Activated naive CD8-positive, alpha-beta T cell treated with anti-CD3 and anti-CD28 coated beads, Interleukin-2, amount 50 U/mL, for 24 hours (primary cell): ENCODE data around the gene QRICH1.
A peak's percentile ranks its signal among the peaks of the same experiment; 100 is the strongest.

ENCODE experiments used
- ATAC-seq: fragments of 150-1000 bp; cut with Tn5 transposase; one replicate; pipeline ENCODE4 v1.10.0; 2021
- DNase-seq: peaks from one replicate; pipeline ENCODE4 v3.0.0; 2021
- H3K27ac Mint-ChIP-seq: one replicate; pipeline ENCODE4 v1.8.0; 2021; ENCODE audit warnings: mild to moderate bottlenecking, mixed read lengths
- H3K27me3 Mint-ChIP-seq: one replicate; pipeline ENCODE4 v1.8.0; 2021; ENCODE audit warnings: mixed read lengths
- H3K36me3 Mint-ChIP-seq: one replicate; pipeline ENCODE4 v1.8.0; 2021; ENCODE audit warnings: low read depth, mixed read lengths
- H3K4me1 Mint-ChIP-seq: one replicate; pipeline ENCODE4 v1.8.0; 2021; ENCODE audit warnings: mixed read lengths
- H3K4me3 Mint-ChIP-seq: one replicate; pipeline ENCODE4 v1.8.0; 2021; ENCODE audit warnings: mild to moderate bottlenecking, moderate library complexity, mixed read lengths
- H3K9me3 Mint-ChIP-seq: one replicate; pipeline ENCODE4 v1.8.0; 2021; ENCODE audit warnings: mixed read lengths

The QRICH1 gene

DNA sequence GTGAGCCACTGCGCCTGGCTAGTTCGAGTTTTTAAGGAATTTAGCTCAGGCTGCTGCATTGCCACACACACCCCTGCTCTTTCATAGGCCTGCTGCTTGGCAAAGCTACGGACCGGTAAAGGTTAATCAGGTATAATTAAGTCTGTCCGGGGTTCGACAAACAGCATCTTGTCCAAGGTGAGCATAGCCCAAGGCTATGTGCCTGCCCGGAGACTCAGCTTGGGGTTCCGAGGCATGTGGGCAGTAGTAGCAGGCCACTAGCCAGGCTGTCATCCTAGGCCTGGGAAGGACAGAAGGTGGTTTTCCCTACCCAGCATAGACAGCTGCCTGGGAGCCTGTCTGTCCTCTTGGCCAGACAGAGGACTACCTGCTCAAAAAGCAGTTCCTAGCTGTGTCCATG is 97.2 kb downstream of the QRICH1 start:
- Mint-ChIP-seq H3K27ac (no peak overlapping the region), H3K27me3 (no peaks in the 10 kb centered on the region), H3K4me1 (peaks cover 15% of the 10 kb centered on the region), H3K36me3 (peaks cover 2% of the 10 kb centered on the region), H3K4me3 (no peak overlapping the region), H3K9me3 (no peaks in the 10 kb centered on the region)
- DNase-seq (no peak), ATAC-seq (no peak)

- DNase-seq (no peak), ATAC-seq (no peak)
- Mint-ChIP-seq H3K27ac (peak overlapping the region; percentile 44), H3K4me3 (no peak overlapping the region), H3K27me3 (no peaks in the 10 kb centered on the region), H3K9me3 (no peaks in the 10 kb centered on the region), H3K36me3 (peaks cover 5% of the 10 kb centered on the region), H3K4me1 (peaks cover 31% of the 10 kb centered on the region)
Observed at GRCh38 chr3:48993834-48994233, 100.0 kb downstream of the QRICH1 start.

- no peak for ATAC-seq
- peaks cover 7% of the 10 kb centered on the region for H3K36me3 Mint-ChIP-seq
- H3K4me1 Mint-ChIP-seq = peaks cover 41% of the 10 kb centered on the region
- no peaks in the 10 kb centered on the region for H3K9me3 Mint-ChIP-seq
- H3K27me3 Mint-ChIP-seq = no peaks in the 10 kb centered on the region
- no peak for DNase-seq
- H3K27ac Mint-ChIP-seq = peak overlapping the region; percentile 88
- H3K4me3 Mint-ChIP-seq = peak overlapping the region; percentile 88
Observed at GRCh38 chr3:48991851-48992545, 101.9 kb downstream of the QRICH1 start.

- Mint-ChIP-seq H3K36me3 (peaks cover 7% of the 10 kb centered on the region), H3K4me3 (peak overlapping the region; percentile 88), H3K27ac (peak overlapping the region; percentile 88), H3K27me3 (no peaks in the 10 kb centered on the region), H3K9me3 (no peaks in the 10 kb centered on the region), H3K4me1 (peaks cover 41% of the 10 kb centered on the region)
- ATAC-seq (no peak), DNase-seq (peak; percentile 44)
Observed at GRCh38 chr3:48990636-48991469, 103.0 kb downstream of the QRICH1 start.

GRCh38 chr3:48989796-48990635 is 103.9 kb downstream of the QRICH1 start, which contains the start of gene P4HTM:
Gene P4HTM, plus strand, starts transcription at chr3:48990241. Its CDS starts 16 bp downstream, at chr3:48990257.
- peak within 1 kb of the TSS; percentile 89 for H3K27ac Mint-ChIP-seq
- H3K4me3 Mint-ChIP-seq = peak within 1 kb of the TSS; percentile 92
- ATAC-seq (peak; percentile 88), DNase-seq (peak; percentile 87)
- H3K27me3 Mint-ChIP-seq = no peaks in the 10 kb centered on the region
- H3K4me1 Mint-ChIP-seq = peaks cover 40% of the 10 kb centered on the region
- H3K9me3 Mint-ChIP-seq = no peaks in the 10 kb centered on the region
- peaks cover 7% of the 10 kb centered on the region for H3K36me3 Mint-ChIP-seq

DNA sequence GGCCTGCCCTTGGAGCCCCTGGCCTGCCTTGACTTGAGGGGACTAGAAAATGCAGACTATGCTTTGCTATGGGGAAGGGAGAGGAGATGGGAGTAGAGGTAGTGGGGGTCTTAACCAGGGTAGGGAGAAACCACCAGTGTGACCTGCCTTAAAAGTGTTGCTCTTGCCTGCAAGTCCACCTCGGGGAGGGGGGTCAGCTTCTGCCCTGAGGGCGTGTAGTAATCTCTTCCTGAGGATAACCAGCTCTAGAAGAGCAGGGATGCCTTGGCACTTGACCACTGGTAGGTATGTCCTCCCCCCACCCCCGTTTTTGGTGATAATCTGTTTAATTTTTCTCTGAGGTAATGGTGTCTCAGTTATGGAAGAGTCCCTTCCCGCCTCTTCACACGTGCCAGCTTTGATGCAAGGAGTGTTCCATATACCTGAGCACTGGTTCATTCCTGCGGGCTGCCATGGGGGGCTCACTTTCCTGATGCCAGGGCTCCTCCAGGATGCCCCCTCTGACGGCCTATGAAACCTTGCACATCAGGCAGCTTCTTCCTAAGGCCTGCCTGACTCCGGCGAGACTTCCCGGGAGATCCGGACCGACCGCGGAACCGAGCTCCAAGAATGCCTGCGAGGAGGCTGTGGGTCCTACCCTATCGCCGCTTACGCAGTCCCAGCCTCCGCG is 104.6 kb downstream of the QRICH1 start:
- Mint-ChIP-seq H3K4me1 (peaks cover 36% of the 10 kb centered on the region), H3K4me3 (peak overlapping the region; percentile 92), H3K9me3 (no peaks in the 10 kb centered on the region), H3K27ac (peak overlapping the region; percentile 89), H3K36me3 (peaks cover 7% of the 10 kb centered on the region), H3K27me3 (no peaks in the 10 kb centered on the region)
- ATAC-seq = peak; percentile 13
- DNase-seq = no peak

- DNase-seq = no peak
- H3K4me1 Mint-ChIP-seq = peaks cover 18% of the 10 kb centered on the region
- H3K9me3 Mint-ChIP-seq = no peaks in the 10 kb centered on the region
- ATAC-seq = no peak
- H3K4me3 Mint-ChIP-seq = no peak overlapping the region
- no peaks in the 10 kb centered on the region for H3K27me3 Mint-ChIP-seq
- peak overlapping the region; percentile 32 for H3K27ac Mint-ChIP-seq
- H3K36me3 Mint-ChIP-seq = peaks cover 26% of the 10 kb centered on the region
Observed at GRCh38 chr3:48985831-48986376, 108.0 kb downstream of the QRICH1 start.

GRCh38 chr3:48984663-48985062 is 109.2 kb downstream of the QRICH1 start:
- Mint-ChIP-seq H3K4me1 (peaks cover 18% of the 10 kb centered on the region), H3K4me3 (no peak overlapping the region), H3K27me3 (no peaks in the 10 kb centered on the region), H3K27ac (no peak overlapping the region), H3K36me3 (peaks cover 33% of the 10 kb centered on the region), H3K9me3 (no peaks in the 10 kb centered on the region)
- DNase-seq = no peak
- ATAC-seq = no peak

- no peak overlapping the region for H3K27ac Mint-ChIP-seq
Observed at GRCh38 chr3:48983096-48983495, 110.8 kb downstream of the QRICH1 start.

GRCh38 chr3:48982686-48983085 is 111.2 kb downstream of the QRICH1 start:
- H3K27ac Mint-ChIP-seq = no peak overlapping the region
- peaks cover 38% of the 10 kb centered on the region for H3K36me3 Mint-ChIP-seq
- no peaks in the 10 kb centered on the region for H3K27me3 Mint-ChIP-seq
- no peak overlapping the region for H3K4me3 Mint-ChIP-seq
- peaks cover 2% of the 10 kb centered on the region for H3K4me1 Mint-ChIP-seq
- DNase-seq = no peak
- no peak for ATAC-seq
- no peaks in the 10 kb centered on the region for H3K9me3 Mint-ChIP-seq

More at GRCh38 chr3:48983096-48983495, 110.8 kb downstream of the QRICH1 start:
- Mint-ChIP-seq H3K36me3 (peaks cover 40% of the 10 kb centered on the region), H3K4me3 (no peak overlapping the region), H3K27me3 (no peaks in the 10 kb centered on the region), H3K9me3 (no peaks in the 10 kb centered on the region), H3K4me1 (peaks cover 5% of the 10 kb centered on the region)
- no peak for ATAC-seq
- no peak for DNase-seq

- Mint-ChIP-seq H3K4me3 (no peak overlapping the region), H3K9me3 (no peaks in the 10 kb centered on the region), H3K27ac (no peak overlapping the region), H3K36me3 (peaks cover 38% of the 10 kb centered on the region), H3K27me3 (no peaks in the 10 kb centered on the region), H3K4me1 (no peaks in the 10 kb centered on the region)
- DNase-seq = no peak
- no peak for ATAC-seq
Observed at GRCh38 chr3:48982016-48982415, 111.9 kb downstream of the QRICH1 start.

GRCh38 chr3:48980295-48980694 is 113.6 kb downstream of the QRICH1 start:
- no peak for ATAC-seq
- no peak for DNase-seq
- Mint-ChIP-seq H3K9me3 (no peaks in the 10 kb centered on the region), H3K4me3 (no peak overlapping the region), H3K27ac (no peak overlapping the region), H3K36me3 (peaks cover 42% of the 10 kb centered on the region), H3K27me3 (no peaks in the 10 kb centered on the region), H3K4me1 (no peaks in the 10 kb centered on the region)
